Ascending aorta (tissue), 2 donors: Measurements from ENCODE around the gene SV2C. TPM values are rescaled to one million over a fixed set of nuclear protein-coding genes. Genes with fewer than 3 reads are reported as not detected.

ENCODE experiments used
- DNase-seq, 2 donors: peaks; one replicate each; pipeline ENCODE4 v3.0.0-alpha.2; 2019; ENCODE audit warnings: low spot score in 2 of 2
- H3K27ac ChIP-seq, 2 donors: fragments of 200-600 bp; sonication (generic); one replicate each; pipeline ENCODE4 v1.5.1; 2016 to 2017; ENCODE audit warnings: mild to moderate bottlenecking in 1 of 2
- H3K27me3 ChIP-seq: fragments of 200-600 bp; sonication (generic); one replicate; pipeline ENCODE4 v1.5.1; 2017
- H3K36me3 ChIP-seq, 2 donors: fragments of 200-600 bp; sonication (generic); one replicate each; pipeline ENCODE4 v1.5.1; 2016
- H3K4me1 ChIP-seq, 2 donors: fragments of 200-600 bp; sonication (generic); one replicate each; pipeline ENCODE4 v1.5.1; 2016 to 2017; ENCODE audit warnings: mild to moderate bottlenecking in 1 of 2
- H3K4me3 ChIP-seq, 2 donors: fragments of 200-600 bp; sonication (generic); one replicate each; pipeline ENCODE4 v1.5.1; 2016 to 2017; ENCODE audit warnings: mild to moderate bottlenecking in 1 of 2
- H3K9me3 ChIP-seq, 2 donors: fragments of 200-600 bp; sonication (generic); one replicate each; pipeline ENCODE4 v1.5.1; 2016
- intact Hi-C: fragments of 100-400 bp; cut with DNase I; formaldehyde crosslinking; loops from one replicate; pipeline ENCODE4 v1.15.1; 2023
- total RNA-seq: library from RNA; depleted of rRNA; stranded (reverse); fragments of >200 nt; gene quantifications from one replicate; pipeline ENCODE4 v1.1.0, GENCODE V29; 2016
- TF ChIP-seq, protein P1 (sequence below), 3 experiments: fragments of 200-600 bp in 2 of 3; fragments of 450-650 bp in 1 of 3; sonication (generic) in 2 of 3; IDR thresholded peaks; one replicate each; pipeline ENCODE4 v1.5.1; 2016 to 2019; ENCODE audit warnings: antibody characterized with exemption in 3 of 3, mild to moderate bottlenecking in 1 of 3, moderate library complexity in 1 of 3

Gene SV2C
- total RNA-seq, 1 donor from 2014 or later, result not detected

DNA sequence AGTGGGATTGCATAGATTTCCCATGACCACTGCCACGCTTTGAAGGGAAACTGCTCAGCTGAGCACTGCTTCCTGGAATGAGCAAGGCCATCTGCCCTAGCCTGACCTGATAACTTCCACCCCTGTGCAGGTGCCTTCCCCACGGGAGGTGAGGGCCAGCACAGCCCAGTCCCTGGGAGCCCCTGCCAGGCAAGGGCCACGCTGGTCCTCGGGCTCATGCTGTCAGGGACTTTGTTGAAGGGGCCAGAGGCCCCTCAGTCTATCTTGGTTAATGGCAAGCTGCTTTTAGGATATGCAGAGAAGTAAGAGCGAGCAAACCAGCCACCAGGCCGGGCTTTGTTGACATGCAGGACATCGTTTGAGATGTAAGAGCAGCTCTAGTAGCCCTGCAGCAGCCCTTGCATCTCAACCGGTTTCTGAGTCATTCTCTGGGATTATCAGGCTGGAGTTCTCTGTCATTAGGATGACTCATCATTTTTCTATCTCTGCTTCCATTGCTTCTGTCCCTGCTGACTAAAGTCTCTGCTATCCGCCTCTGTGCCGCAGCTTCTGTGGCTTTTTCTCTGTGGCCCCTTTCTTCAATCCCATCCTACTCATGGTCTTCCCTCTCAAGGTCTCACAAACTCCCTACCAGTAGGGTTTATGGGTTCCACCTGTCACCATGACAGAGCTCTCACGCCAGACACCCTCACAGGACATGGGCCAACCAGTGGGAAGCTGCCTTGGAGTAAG, 289.3 kb downstream of the SV2C start:
- H3K27ac ChIP-seq, result no peak overlapping the region
- H3K9me3 ChIP-seq, result no peaks in the 10 kb centered on the region
- no peaks in the 10 kb centered on the region for H3K27me3 ChIP-seq
- H3K4me3 ChIP-seq, result no peak overlapping the region
- TF ChIP-seq, protein P1, sequence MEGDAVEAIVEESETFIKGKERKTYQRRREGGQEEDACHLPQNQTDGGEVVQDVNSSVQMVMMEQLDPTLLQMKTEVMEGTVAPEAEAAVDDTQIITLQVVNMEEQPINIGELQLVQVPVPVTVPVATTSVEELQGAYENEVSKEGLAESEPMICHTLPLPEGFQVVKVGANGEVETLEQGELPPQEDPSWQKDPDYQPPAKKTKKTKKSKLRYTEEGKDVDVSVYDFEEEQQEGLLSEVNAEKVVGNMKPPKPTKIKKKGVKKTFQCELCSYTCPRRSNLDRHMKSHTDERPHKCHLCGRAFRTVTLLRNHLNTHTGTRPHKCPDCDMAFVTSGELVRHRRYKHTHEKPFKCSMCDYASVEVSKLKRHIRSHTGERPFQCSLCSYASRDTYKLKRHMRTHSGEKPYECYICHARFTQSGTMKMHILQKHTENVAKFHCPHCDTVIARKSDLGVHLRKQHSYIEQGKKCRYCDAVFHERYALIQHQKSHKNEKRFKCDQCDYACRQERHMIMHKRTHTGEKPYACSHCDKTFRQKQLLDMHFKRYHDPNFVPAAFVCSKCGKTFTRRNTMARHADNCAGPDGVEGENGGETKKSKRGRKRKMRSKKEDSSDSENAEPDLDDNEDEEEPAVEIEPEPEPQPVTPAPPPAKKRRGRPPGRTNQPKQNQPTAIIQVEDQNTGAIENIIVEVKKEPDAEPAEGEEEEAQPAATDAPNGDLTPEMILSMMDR (IDR thresholded peaks at IDR 0.05), result no peak
- intact Hi-C loops, result no loop called here
- no peak for DNase-seq
- no peaks in the 10 kb centered on the region for H3K36me3 ChIP-seq
- H3K4me1 ChIP-seq, result no peaks in the 10 kb centered on the region

DNA sequence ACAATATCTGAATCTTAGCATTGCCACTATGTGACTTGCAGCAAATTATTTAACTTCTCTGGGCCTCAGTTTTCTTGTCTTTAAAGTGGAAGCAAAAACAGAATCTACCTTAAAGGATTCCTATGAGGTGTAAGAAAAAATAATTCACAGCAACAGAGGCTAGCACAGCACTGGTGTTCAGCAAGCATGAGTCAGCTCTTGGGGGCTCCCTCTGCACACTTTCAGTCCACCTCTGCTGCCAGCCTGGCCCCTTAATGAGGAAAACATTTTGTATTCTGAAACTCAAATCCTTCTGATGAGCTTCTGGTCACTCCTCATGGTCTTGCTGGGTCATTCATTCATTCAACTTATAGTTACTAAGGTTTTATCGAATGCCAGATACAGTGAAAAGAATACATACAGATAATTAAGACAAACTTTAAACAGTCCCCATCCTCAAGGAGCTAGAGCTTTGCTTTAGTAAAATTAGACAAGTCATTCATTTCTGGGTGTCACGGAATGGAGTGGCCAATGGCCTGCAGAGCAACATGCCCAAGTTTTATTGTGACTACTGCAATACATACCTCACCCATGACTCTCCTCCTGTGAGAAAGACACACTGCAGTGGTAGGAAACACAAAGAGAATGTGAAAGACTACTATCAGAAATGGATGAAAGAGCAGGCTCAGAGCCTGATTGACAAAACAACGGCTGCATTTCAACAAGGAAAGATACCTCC, 293.1 kb downstream of the SV2C start:
- TF ChIP-seq, protein P1 (IDR thresholded peaks at IDR 0.05), result no peak
- intact Hi-C loops, result no loop called here
- H3K27ac ChIP-seq, result no peak overlapping the region

DNA sequence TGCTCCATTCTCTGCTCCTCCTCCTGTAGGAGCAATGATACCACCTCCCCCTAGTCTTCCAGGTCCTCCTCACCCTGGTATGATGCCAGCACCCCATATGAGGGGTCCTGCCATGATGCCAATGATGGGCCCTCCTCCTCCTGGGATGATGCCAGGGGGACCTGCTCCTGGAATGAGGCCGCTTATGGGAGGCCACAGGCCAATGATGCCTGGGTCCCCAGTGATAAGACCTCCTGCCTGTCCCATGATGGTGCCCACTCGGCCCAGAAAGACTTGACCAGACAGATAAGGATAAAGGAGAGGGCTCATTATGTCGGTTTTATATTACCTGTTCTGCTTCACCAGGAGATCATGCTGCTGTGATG, 293.7 kb downstream of the SV2C start:
- H3K4me3 ChIP-seq, result no peak overlapping the region
- intact Hi-C loops, result no loop called here
- no peaks in the 10 kb centered on the region for H3K27me3 ChIP-seq
- H3K36me3 ChIP-seq, result no peaks in the 10 kb centered on the region
- DNase-seq, result no peak
- H3K27ac ChIP-seq, result no peak overlapping the region
- H3K4me1 ChIP-seq, result no peaks in the 10 kb centered on the region
- H3K9me3 ChIP-seq, result no peaks in the 10 kb centered on the region
- TF ChIP-seq, protein P1 (IDR thresholded peaks at IDR 0.05), result no peak

More for the DNA sequence above, 293.1 kb downstream of the SV2C start:
- H3K4me1 ChIP-seq, result no peaks in the 10 kb centered on the region
- no peaks in the 10 kb centered on the region for H3K27me3 ChIP-seq
- H3K4me3 ChIP-seq, result no peak overlapping the region
- no peak for DNase-seq
- H3K36me3 ChIP-seq, result no peaks in the 10 kb centered on the region
- H3K9me3 ChIP-seq, result no peaks in the 10 kb centered on the region

DNA sequence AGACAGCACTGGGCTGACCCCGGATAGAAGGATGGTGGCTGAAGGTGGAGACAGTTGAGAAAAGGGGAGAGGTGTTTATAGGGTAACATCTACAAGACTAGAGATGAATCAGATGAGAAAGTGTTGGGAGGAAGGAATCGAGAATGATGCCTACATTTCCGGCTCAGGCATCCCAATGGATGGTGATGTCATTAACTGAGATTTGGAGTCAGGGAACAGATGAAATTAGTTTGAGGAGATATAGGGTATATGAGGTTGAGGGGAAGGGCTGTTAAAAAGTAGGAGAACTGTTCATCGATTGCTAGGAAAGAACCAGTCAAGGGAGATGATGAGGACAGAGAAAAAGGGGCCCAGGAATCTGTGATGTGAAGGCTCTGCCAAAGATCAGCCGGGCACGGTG, 295.2 kb downstream of the SV2C start:
- Histone ChIP-seq H3K27ac (no peak overlapping the region), H3K4me3 (no peak overlapping the region), H3K9me3 (no peaks in the 10 kb centered on the region), H3K4me1 (no peaks in the 10 kb centered on the region), H3K27me3 (no peaks in the 10 kb centered on the region), H3K36me3 (no peaks in the 10 kb centered on the region)
- no peak for DNase-seq
- TF ChIP-seq, protein P1 (IDR thresholded peaks at IDR 0.05), result no peak
- intact Hi-C loops, result no loop called here

DNA sequence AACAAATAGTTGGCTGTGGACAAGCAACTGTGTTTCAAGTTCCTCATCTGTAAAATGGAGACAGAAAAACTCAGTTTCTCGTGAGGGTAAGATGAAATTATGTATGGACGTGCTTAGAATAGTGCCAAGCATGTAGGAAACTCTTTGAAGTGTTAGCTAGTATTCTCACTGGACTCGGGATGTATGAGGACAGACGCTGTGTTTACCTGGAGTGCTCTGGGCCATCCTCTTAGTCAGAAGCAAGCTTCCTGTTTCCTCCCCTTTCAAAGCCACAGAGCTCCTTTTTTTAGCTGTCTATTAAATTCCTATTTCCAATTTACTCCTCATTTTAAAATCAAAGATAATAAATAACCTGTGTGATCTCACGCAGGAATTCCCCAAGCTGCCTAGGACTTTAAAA, 296.1 kb downstream of the SV2C start:
- Histone ChIP-seq H3K36me3 (no peaks in the 10 kb centered on the region), H3K9me3 (no peaks in the 10 kb centered on the region), H3K27me3 (no peaks in the 10 kb centered on the region), H3K4me3 (no peak overlapping the region), H3K4me1 (no peaks in the 10 kb centered on the region), H3K27ac (no peak overlapping the region)
- TF ChIP-seq, protein P1 (IDR thresholded peaks at IDR 0.05), result no peak
- intact Hi-C loops, result no loop called here
- no peak for DNase-seq
